C4-2B (cell line): Measurements from ENCODE around the gene CHD1L.

Source experiments
- H3K27ac ChIP-seq: fragments of 450-650 bp; 2 replicates; pipeline ENCODE4 v1.5.1; 2017
- CTCF ChIP-seq: fragments of 450-650 bp; conservative IDR thresholded peaks from 2 replicates; pipeline ENCODE4 v1.5.1; 2017; ENCODE audit warnings: mild to moderate bottlenecking
- ZFX ChIP-seq: fragments of 450-650 bp; IDR thresholded peaks from 2 replicates; pipeline ENCODE4 v1.6.1; 2017

The CHD1L gene

GRCh38 chr1:147209825-147210821 lies 32.4 kb upstream of the CHD1L start:
- TF ChIP-seq CTCF (no peak), ZFX (no peak)
- H3K27ac ChIP-seq: no peak overlapping the region

GRCh38 chr1:147210987-147211386 lies 31.5 kb upstream of the CHD1L start:
- TF ChIP-seq ZFX (no peak), CTCF (no peak)

GRCh38 chr1:147211577-147211976 lies 30.9 kb upstream of the CHD1L start:
- H3K27ac ChIP-seq: no peak overlapping the region
- TF ChIP-seq CTCF (no peak), ZFX (no peak)

More at GRCh38 chr1:147210987-147211386, 31.5 kb upstream of the CHD1L start:
- H3K27ac ChIP-seq: no peak overlapping the region

DNA sequence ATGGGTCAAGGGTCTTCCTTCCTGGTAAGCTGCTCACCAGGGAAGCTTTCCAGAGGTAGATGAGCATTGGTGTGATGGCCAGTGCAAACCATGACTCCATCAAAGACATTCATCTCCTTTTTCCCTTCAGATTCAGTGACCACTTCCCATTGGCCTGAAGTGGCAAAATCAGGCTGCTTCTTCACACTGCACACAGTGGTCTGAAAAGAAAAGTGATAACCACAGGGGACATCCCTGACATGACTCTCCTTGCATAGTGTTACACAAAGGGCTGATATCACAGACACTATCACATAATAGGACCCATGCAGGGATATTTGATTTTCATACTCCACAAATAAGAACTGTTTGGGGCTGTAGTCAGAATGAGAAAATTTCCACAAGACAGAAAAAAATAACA lies 29.2 kb upstream of the CHD1L start:
- no peak overlapping the region for H3K27ac ChIP-seq
- TF ChIP-seq ZFX: no peak
- no peak for TF ChIP-seq CTCF

- peak overlapping the region; percentile 40 for H3K27ac ChIP-seq
- TF ChIP-seq ZFX (no peak), CTCF (no peak)
Observed at GRCh38 chr1:147214325-147214724, 28.2 kb upstream of the CHD1L start.

- H3K27ac ChIP-seq: no peak overlapping the region
- no peak for TF ChIP-seq CTCF
- no peak for TF ChIP-seq ZFX
Observed at GRCh38 chr1:147214842-147215539, 27.5 kb upstream of the CHD1L start.

DNA sequence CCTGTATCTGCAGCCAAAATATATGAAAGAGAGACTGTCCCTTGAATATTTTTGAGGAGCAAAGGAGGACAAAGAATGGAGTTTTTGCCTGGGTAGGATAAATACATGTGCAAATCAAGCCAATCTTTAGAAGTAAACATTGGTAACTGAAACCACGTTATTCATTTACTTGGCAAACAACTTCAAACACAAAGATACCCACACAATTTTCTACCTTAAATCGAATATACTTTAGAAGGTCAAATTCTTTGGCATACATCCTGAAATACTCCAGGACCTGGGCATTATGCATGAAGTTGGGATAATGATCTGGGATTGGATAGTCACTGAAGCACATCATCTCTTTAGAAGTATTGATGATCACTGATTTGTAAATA lies 27.0 kb upstream of the CHD1L start:
- no peak overlapping the region for H3K27ac ChIP-seq
- TF ChIP-seq CTCF (no peak), ZFX (no peak)
